ENCODE measurements around the gene YTHDF1. TPM values are rescaled to one million over a fixed set of nuclear protein-coding genes. Genes with fewer than 3 reads are reported as not detected.
"Not testable (repeated sequence)": the region's sequence is repeated elsewhere in the genome, so short reads cannot be mapped to it uniquely, and the experiment has no call there.

Gene YTHDF1
- total and polyA plus RNA-seq, 4 donors: 20.9 to 45.9 (median 34.2) TPM

- H3K4me3 ChIP-seq (ENCODE audit: low read depth, low read length); H3K27ac ChIP-seq (ENCODE audit: low read depth, low read length); H3K9me3 ChIP-seq (ENCODE audit: control insufficient read depth, insufficient read depth, low read length); DNase-seq (ENCODE audit: low read depth in 4 of 6, low spot score in 6 of 6); H3K27me3 ChIP-seq (ENCODE audit: control insufficient read depth, insufficient read depth, low read length); H3K36me3 ChIP-seq (ENCODE audit: control insufficient read depth, insufficient read depth, low read length): not testable (repeated sequence)
- H3K4me1 ChIP-seq (ENCODE audit: control insufficient read depth, insufficient read depth, low read length): peaks cover 20% of the 10 kb centered on the region
- WGBS (ENCODE audit: insufficient coverage): 88% methylated on average over 9 of the region's 13 CpGs
These were observed 58.5 kb downstream of the YTHDF1 start for GRCh38 chr20:63157431-63157830.

DNA sequence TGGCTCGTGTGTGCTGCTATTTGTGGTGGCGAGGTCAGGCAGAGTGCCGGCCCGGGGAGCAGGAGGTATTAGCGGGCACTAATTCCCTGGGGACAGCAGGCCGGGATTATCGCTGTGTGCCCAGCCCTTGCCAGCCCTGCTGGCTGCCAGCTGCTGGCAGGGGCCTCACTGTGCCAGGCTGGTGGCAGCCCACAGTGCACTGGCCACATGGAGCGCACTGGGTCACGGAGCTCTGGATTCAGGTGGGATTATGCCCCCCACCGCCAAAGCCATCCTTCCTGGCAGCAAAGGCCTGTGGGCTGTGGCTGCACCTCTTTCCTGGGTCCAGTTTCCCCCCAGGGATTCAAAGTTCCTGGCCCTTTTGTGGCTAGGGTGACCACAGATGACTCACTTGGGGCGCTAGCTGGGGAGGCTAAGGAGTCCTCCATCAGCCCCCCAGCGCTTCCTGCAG, 59.7 kb downstream of the YTHDF1 start:
- Histone ChIP-seq H3K27me3 (ENCODE audit: control insufficient read depth, insufficient read depth, low read length) (peaks cover 5% of the 10 kb centered on the region), H3K27ac (ENCODE audit: low read depth, low read length) (no peak overlapping the region), H3K36me3 (ENCODE audit: control insufficient read depth, insufficient read depth, low read length) (no peaks in the 10 kb centered on the region), H3K4me3 (ENCODE audit: low read depth, low read length) (no peak overlapping the region), H3K9me3 (ENCODE audit: control insufficient read depth, insufficient read depth, low read length) (no peaks in the 10 kb centered on the region), H3K4me1 (ENCODE audit: control insufficient read depth, insufficient read depth, low read length) (peaks cover 32% of the 10 kb centered on the region)
- DNase-seq (ENCODE audit: low read depth in 4 of 6, low spot score in 6 of 6): no peak
- WGBS (ENCODE audit: insufficient coverage): 60% methylated on average over 12 of the region's 12 CpGs

- Histone ChIP-seq H3K27ac (ENCODE audit: low read depth, low read length) (no peak overlapping the region), H3K27me3 (ENCODE audit: control insufficient read depth, insufficient read depth, low read length) (peaks cover 5% of the 10 kb centered on the region), H3K4me3 (ENCODE audit: low read depth, low read length) (no peak overlapping the region), H3K9me3 (ENCODE audit: control insufficient read depth, insufficient read depth, low read length) (no peaks in the 10 kb centered on the region), H3K4me1 (ENCODE audit: control insufficient read depth, insufficient read depth, low read length) (peaks cover 33% of the 10 kb centered on the region), H3K36me3 (ENCODE audit: control insufficient read depth, insufficient read depth, low read length) (no peaks in the 10 kb centered on the region)
- 70% methylated on average over 10 of the region's 15 CpGs for WGBS (ENCODE audit: insufficient coverage)
- no peak for DNase-seq (ENCODE audit: low read depth in 4 of 6, low spot score in 6 of 6)
These were observed 60.4 kb downstream of the YTHDF1 start for GRCh38 chr20:63155266-63156165.

DNA sequence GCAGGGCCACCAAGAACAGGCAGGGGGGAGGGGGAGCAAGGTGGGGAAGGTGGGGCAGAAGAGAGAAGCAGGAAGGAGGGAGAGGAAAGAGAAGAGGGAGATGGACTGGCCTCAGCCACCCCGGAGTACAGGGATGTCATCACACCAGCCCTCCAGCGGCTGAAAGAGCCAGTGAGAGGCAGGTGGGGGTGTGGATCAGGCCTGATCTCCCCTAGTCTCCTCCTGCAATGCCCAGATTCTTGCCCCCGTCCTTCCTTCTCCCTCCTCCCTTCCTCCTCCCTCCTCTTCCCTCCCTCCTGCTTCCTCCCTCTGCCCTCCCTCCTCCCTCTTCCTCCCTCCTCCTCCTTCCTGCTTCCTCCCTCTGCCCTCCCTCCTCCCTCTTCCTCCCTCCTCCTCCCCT, 61.5 kb downstream of the YTHDF1 start:
- no peak for DNase-seq (ENCODE audit: low read depth in 4 of 6, low spot score in 6 of 6)
- Histone ChIP-seq H3K36me3 (ENCODE audit: control insufficient read depth, insufficient read depth, low read length) (no peaks in the 10 kb centered on the region), H3K4me1 (ENCODE audit: control insufficient read depth, insufficient read depth, low read length) (peaks cover 35% of the 10 kb centered on the region), H3K27ac (ENCODE audit: low read depth, low read length) (no peak overlapping the region), H3K4me3 (ENCODE audit: low read depth, low read length) (no peak overlapping the region), H3K27me3 (ENCODE audit: control insufficient read depth, insufficient read depth, low read length) (peaks cover 5% of the 10 kb centered on the region), H3K9me3 (ENCODE audit: control insufficient read depth, insufficient read depth, low read length) (no peaks in the 10 kb centered on the region)
- 41% methylated on average over 2 of the region's 3 CpGs for WGBS (ENCODE audit: insufficient coverage)

GRCh38 chr20:63153254-63154221, 62.4 kb downstream of the YTHDF1 start:
- no peak overlapping the region for H3K27ac ChIP-seq (ENCODE audit: low read depth, low read length)
- no peak overlapping the region for H3K4me3 ChIP-seq (ENCODE audit: low read depth, low read length)
- no peak for DNase-seq (ENCODE audit: low read depth in 4 of 6, low spot score in 6 of 6)
- no peaks in the 10 kb centered on the region for H3K36me3 ChIP-seq (ENCODE audit: control insufficient read depth, insufficient read depth, low read length)
- peaks cover 41% of the 10 kb centered on the region for H3K4me1 ChIP-seq (ENCODE audit: control insufficient read depth, insufficient read depth, low read length)
- no peaks in the 10 kb centered on the region for H3K9me3 ChIP-seq (ENCODE audit: control insufficient read depth, insufficient read depth, low read length)
- H3K27me3 ChIP-seq (ENCODE audit: control insufficient read depth, insufficient read depth, low read length): peaks cover 5% of the 10 kb centered on the region
- 94% methylated on average over 5 of the region's 16 CpGs for WGBS (ENCODE audit: insufficient coverage)

DNA sequence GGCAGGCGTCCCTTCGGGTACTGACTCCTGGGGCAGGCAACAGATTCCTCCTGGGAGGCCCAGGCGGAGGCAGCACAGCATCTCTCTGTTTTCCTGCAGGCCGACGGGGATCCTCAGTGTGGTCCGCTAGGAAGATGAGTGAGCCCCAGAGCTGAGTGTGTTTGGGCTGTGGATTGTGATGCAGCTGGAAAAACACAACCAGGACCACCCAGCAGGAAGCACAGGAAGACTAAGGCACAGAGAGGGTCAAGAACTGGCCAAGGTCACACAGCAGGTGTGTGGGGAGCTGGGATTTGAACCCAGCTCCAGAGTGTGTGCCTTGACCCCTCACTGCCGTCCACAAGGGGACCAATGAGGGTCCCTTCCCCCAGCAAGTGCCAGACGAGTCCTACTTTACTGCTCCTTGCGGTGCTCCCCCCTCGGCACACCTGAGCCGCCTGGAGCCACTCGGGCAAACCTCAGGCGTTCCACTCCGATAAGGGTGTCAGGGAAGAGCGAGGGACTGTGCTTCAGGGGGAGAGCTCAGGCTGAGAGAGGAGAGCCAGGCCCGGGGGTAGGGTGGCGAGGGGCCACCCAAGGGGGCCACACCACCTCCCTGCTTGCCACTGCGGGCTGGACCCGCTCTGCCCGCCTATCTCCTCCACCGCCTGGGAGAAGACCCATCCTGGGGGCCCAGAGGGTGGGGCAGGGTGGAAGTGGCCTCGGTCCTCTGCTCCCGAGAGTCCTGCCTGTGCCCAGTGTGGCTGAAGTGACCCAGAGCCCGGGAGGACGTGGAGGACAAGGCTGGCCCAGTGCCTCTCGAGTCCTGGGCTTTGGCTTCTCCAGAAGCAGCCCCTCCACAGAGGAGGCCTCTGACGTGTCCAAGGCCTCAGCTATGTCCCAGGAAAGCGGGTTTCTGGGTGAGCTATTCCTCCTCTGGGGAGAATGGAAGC, 63.3 kb downstream of the YTHDF1 start:
- no peak for DNase-seq (ENCODE audit: low read depth in 4 of 6, low spot score in 6 of 6)
- no peak overlapping the region for H3K27ac ChIP-seq (ENCODE audit: low read depth, low read length)
- H3K27me3 ChIP-seq (ENCODE audit: control insufficient read depth, insufficient read depth, low read length): peaks cover 5% of the 10 kb centered on the region
- WGBS (ENCODE audit: insufficient coverage): 79% methylated on average over 26 of the region's 28 CpGs
- peaks cover 41% of the 10 kb centered on the region for H3K4me1 ChIP-seq (ENCODE audit: control insufficient read depth, insufficient read depth, low read length)
- peaks cover 2% of the 10 kb centered on the region for H3K9me3 ChIP-seq (ENCODE audit: control insufficient read depth, insufficient read depth, low read length)
- no peak overlapping the region for H3K4me3 ChIP-seq (ENCODE audit: low read depth, low read length)
- no peaks in the 10 kb centered on the region for H3K36me3 ChIP-seq (ENCODE audit: control insufficient read depth, insufficient read depth, low read length)

DNA sequence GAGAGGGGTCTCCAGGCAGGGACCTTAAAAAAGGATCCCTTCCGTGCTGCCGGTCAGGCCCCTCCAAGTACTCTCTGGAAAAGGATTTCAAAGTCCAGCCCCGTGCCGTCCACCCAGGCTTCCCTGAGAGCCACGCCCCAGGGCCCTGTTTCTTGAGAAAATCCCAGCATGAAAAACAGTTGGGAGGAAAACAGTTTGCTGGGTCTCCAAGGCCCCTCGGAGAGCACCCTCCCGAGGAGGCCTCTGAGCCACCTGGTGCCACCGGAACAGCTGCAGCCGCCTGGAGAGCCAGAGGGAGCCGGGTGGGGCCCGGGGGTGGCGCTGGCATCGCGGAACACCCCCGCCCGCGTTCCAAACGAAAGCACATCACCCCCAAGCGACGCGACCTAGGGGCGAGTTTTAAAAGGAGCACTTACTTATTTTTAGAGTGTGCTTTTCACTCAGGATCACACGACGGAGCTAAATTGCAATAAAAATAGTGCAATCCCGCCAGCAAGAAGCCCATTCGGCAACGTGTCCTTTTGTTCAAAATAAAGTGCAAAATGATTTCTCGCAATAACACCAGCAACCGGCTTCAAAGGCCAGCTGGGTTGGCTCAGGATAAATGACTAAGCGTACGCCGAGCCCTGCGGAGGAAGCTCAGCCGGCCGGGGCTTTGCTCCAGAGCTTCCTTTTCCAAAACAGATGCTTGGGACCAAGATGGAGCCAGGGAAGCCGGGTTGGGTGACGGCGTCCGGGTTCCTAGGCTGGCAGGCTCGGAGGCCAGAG, 64.2 kb downstream of the YTHDF1 start:
- Histone ChIP-seq H3K4me3 (ENCODE audit: low read depth, low read length) (no peak overlapping the region), H3K9me3 (ENCODE audit: control insufficient read depth, insufficient read depth, low read length) (peaks cover 2% of the 10 kb centered on the region), H3K4me1 (ENCODE audit: control insufficient read depth, insufficient read depth, low read length) (peaks cover 41% of the 10 kb centered on the region), H3K27ac (ENCODE audit: low read depth, low read length) (no peak overlapping the region), H3K36me3 (ENCODE audit: control insufficient read depth, insufficient read depth, low read length) (no peaks in the 10 kb centered on the region), H3K27me3 (ENCODE audit: control insufficient read depth, insufficient read depth, low read length) (peaks cover 5% of the 10 kb centered on the region)
- 46% methylated on average over 39 of the region's 40 CpGs for WGBS (ENCODE audit: insufficient coverage)
- peak in 2 of 6 donors; percentile 43 to 58 for DNase-seq (ENCODE audit: low read depth in 4 of 6, low spot score in 6 of 6)

DNA sequence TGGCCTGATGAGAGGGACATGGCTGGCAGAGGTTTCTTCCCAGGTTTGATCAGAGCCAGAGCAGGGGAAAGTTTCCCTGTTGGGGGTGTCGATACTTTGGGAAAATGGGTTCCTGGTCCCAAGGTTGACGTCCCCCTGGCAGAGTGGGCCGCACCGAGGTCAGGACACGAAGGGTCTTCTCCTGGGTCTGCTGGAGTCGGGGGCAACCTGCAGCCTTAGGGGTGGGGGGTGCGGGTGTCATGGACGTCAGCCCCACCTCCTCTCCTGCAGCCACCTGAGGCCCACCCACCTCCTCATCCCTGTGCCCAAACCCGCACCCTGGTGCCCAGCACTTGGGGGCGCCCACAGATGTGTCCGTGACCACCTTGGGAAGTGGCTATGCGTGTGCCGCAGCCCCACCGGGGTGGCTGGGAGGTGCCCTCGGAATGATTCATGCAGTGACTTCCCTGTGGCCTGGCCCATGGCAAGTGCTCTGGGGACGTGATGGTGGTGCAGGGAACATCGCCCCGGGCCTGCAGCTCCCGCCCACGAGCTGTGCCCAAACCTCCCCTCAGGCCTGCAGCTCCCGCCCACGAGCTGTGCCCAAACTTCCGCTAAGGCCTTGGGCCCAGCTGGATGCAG, 64.9 kb downstream of the YTHDF1 start:
- Histone ChIP-seq H3K4me1 (ENCODE audit: control insufficient read depth, insufficient read depth, low read length) (peaks cover 37% of the 10 kb centered on the region), H3K27me3 (ENCODE audit: control insufficient read depth, insufficient read depth, low read length) (peaks cover 5% of the 10 kb centered on the region), H3K27ac (ENCODE audit: low read depth, low read length) (no peak overlapping the region), H3K9me3 (ENCODE audit: control insufficient read depth, insufficient read depth, low read length) (peaks cover 2% of the 10 kb centered on the region), H3K36me3 (ENCODE audit: control insufficient read depth, insufficient read depth, low read length) (no peaks in the 10 kb centered on the region), H3K4me3 (ENCODE audit: low read depth, low read length) (no peak overlapping the region)
- DNase-seq (ENCODE audit: low read depth in 4 of 6, low spot score in 6 of 6): no peak
- WGBS (ENCODE audit: insufficient coverage): 84% methylated on average over 19 of the region's 23 CpGs

Measured in spinal cord (tissue), 10 donors.